GM23248 (cell line): Measurements from ENCODE around the gene ALOX5. TPM values are rescaled to one million over a fixed set of nuclear protein-coding genes. Genes with fewer than 3 reads are reported as not detected.

Experiments used
- DNase-seq: peaks from one replicate; pipeline ENCODE4 v3.0.0-alpha.2; 2015
- H2AFZ ChIP-seq: fragments of 200-600 bp; sonication (generic); 2 replicates; pipeline ENCODE4 v1.6.1; 2016; ENCODE audit warnings: antibody characterized with exemption
- H3F3A ChIP-seq: fragments of 200-600 bp; sonication (generic); 2 replicates; pipeline ENCODE4 v1.6.1; 2016; ENCODE audit warnings: mild to moderate bottlenecking, antibody characterized with exemption, mixed run types; ENCODE audit not compliant: insufficient read depth
- H3K27ac ChIP-seq: fragments of 200-600 bp; sonication (generic); 2 replicates; pipeline ENCODE4 v1.5.1; 2016; ENCODE audit warnings: mild to moderate bottlenecking
- H3K27me3 ChIP-seq: fragments of 200-600 bp; sonication (generic); replicated peaks from 2 replicates; pipeline ENCODE4 v1.6.1; 2016; ENCODE audit warnings: mild to moderate bottlenecking; ENCODE audit not compliant: insufficient read depth
- H3K36me3 ChIP-seq: fragments of 200-600 bp; sonication (generic); 2 replicates; pipeline ENCODE4 v1.6.1; 2016; ENCODE audit warnings: low read depth, mild to moderate bottlenecking
- H3K4me1 ChIP-seq: fragments of 200-600 bp; sonication (generic); 2 replicates; pipeline ENCODE4 v1.6.1; 2016; ENCODE audit warnings: mild to moderate bottlenecking; ENCODE audit not compliant: insufficient read depth
- H3K4me2 ChIP-seq: fragments of 200-600 bp; sonication (generic); one replicate; pipeline ENCODE4 v1.6.1; 2016; ENCODE audit warnings: mild to moderate bottlenecking; ENCODE audit not compliant: unreplicated experiment
- H3K4me3 ChIP-seq: fragments of 200-600 bp; sonication (generic); 2 replicates; pipeline ENCODE4 v1.5.1; 2016; ENCODE audit warnings: mild to moderate bottlenecking
- H3K79me2 ChIP-seq: fragments of 200-600 bp; sonication (generic); 2 replicates; pipeline ENCODE4 v1.6.1; 2016; ENCODE audit warnings: mild to moderate bottlenecking; ENCODE audit not compliant: insufficient read depth
- H3K9ac ChIP-seq: fragments of 200-600 bp; sonication (generic); 2 replicates; pipeline ENCODE4 v1.6.1; 2016; ENCODE audit warnings: mild to moderate bottlenecking
- H3K9me2 ChIP-seq: fragments of 200-600 bp; sonication (generic); 2 replicates; pipeline ENCODE4 v1.6.1; 2016; ENCODE audit warnings: mixed run types, mild to moderate bottlenecking, moderate library complexity; ENCODE audit not compliant: insufficient read depth
- H3K9me3 ChIP-seq: fragments of 200-600 bp; sonication (generic); one replicate; pipeline ENCODE4 v1.6.1; 2017; ENCODE audit warnings: low read depth
- H4K20me1 ChIP-seq: fragments of 200-600 bp; sonication (generic); 2 replicates; pipeline ENCODE4 v1.6.0; 2016; ENCODE audit not compliant: insufficient read depth
- EZH2 ChIP-seq: fragments of 200-600 bp; sonication (generic); IDR thresholded peaks from 2 replicates; pipeline ENCODE4 v1.6.1; 2018; ENCODE audit warnings: antibody characterized with exemption, mild to moderate bottlenecking; ENCODE audit not compliant: insufficient read depth, poor library complexity, severe bottlenecking
- EZH2phosphoT487 ChIP-seq: fragments of 200-600 bp; sonication (generic); IDR thresholded peaks from 2 replicates; pipeline ENCODE4 v1.6.1; 2018; ENCODE audit warnings: antibody characterized with exemption, moderate library complexity, mild to moderate bottlenecking, low read depth; ENCODE audit not compliant: insufficient read depth
- WGBS, 2 experiments: methylation state at CpG; one replicate each; pipeline ENCODE4 v1.1.6; 2015 to 2017; ENCODE audit warnings: low lambda C conversion rate in 2 of 2, low coverage in 1 of 2; ENCODE audit errors: missing lambda C conversion rate in 2 of 2; 5-methylcytosine and 5-hydroxymethylcytosine counted together
- in situ Hi-C: fragments of 300-500 bp; cut with MboI; formaldehyde crosslinking; loops from 2 replicates; pipeline ENCODE4 v1.15.0; 2020
- polyA plus RNA-seq: library from polyadenylated mRNA; unstranded; fragments of >200 nt; fragmentation: Nextera tagmentation; extraction: Ambion mirVana; gene quantifications from 2 replicates; pipeline ENCODE4 v1.2.1, GENCODE V29; 2016
- total RNA-seq: library from RNA; depleted of rRNA; stranded (reverse); fragments of >200 nt; shearing (Covaris generic); gene quantifications from 2 replicates; pipeline ENCODE4 v1.2.3, GENCODE V29; 2014

ALOX5 gene
- total and polyA plus RNA-seq, 2 experiments from 2014 or later: not detected

- no peaks in the 10 kb centered on the region for H3K36me3 ChIP-seq
- H3F3A ChIP-seq: no peaks in the 10 kb centered on the region
- H3K79me2 ChIP-seq: no peaks in the 10 kb centered on the region
- 2 to 3% methylated on average over 18 to 31 of the region's 32 CpGs for WGBS, 2 experiments
- H3K4me3 ChIP-seq: no peak overlapping the region
- H3K9me3 ChIP-seq: no peaks in the 10 kb centered on the region
- H3K27me3 ChIP-seq: peaks cover 67% of the 10 kb centered on the region
- H3K9ac ChIP-seq: no peak overlapping the region
- no peaks in the 10 kb centered on the region for H3K4me1 ChIP-seq
- no peak overlapping the region for H3K27ac ChIP-seq
- H3K4me2 ChIP-seq: no peak overlapping the region
- H4K20me1 ChIP-seq: no peaks in the 10 kb centered on the region
- in situ Hi-C loops: no loop called here
- DNase-seq: no peak
- peak overlapping the region; percentile 51 for H2AFZ ChIP-seq
- H3K9me2 ChIP-seq: no peaks in the 10 kb centered on the region
- peak; percentile 64 for TF ChIP-seq EZH2
- TF ChIP-seq EZH2phosphoT487: 0 out of 2 replicates have a peak, but pooled peaks have one; percentile 21
Measured at GRCh38 chr10:45373003-45373575, 927 bp upstream of the ALOX5 start.

GRCh38 chr10:45374350-45375052 lies 485 bp downstream of the ALOX5 start:
- Histone ChIP-seq H3K4me2 (no peak overlapping the region), H3K9me2 (no peaks in the 10 kb centered on the region), H3K36me3 (no peaks in the 10 kb centered on the region), H3K9me3 (no peaks in the 10 kb centered on the region), H3K4me3 (no peak overlapping the region), H4K20me1 (no peaks in the 10 kb centered on the region), H3K9ac (no peak overlapping the region), H3K27me3 (peaks cover 67% of the 10 kb centered on the region), H3F3A (no peaks in the 10 kb centered on the region), H3K27ac (no peak overlapping the region), H3K4me1 (no peaks in the 10 kb centered on the region), H3K79me2 (no peaks in the 10 kb centered on the region), H2AFZ (no peak overlapping the region)
- DNase-seq: peak; percentile 15
- no peak for TF ChIP-seq EZH2phosphoT487
- TF ChIP-seq EZH2: no peak
- in situ Hi-C loops: no loop called here
- WGBS, 2 experiments: 9 to 14% methylated on average over 29 to 45 of the region's 51 CpGs

GRCh38 chr10:45375101-45375500 lies 1.1 kb downstream of the ALOX5 start:
- no peaks in the 10 kb centered on the region for H4K20me1 ChIP-seq
- H3K27me3 ChIP-seq: peaks cover 67% of the 10 kb centered on the region
- no peak overlapping the region for H3K27ac ChIP-seq
- H3K4me3 ChIP-seq: no peak overlapping the region
- no peaks in the 10 kb centered on the region for H3K4me1 ChIP-seq
- H3K4me2 ChIP-seq: no peak overlapping the region
- H3K36me3 ChIP-seq: no peaks in the 10 kb centered on the region
- no peak overlapping the region for H2AFZ ChIP-seq
- 53 to 61% methylated on average over 8 of the region's 8 CpGs for WGBS, 2 experiments
- no peaks in the 10 kb centered on the region for H3K9me2 ChIP-seq
- no peaks in the 10 kb centered on the region for H3K79me2 ChIP-seq
- no peak for TF ChIP-seq EZH2phosphoT487
- no peak for TF ChIP-seq EZH2
- no peaks in the 10 kb centered on the region for H3F3A ChIP-seq
- no peak overlapping the region for H3K9ac ChIP-seq
- no peak for DNase-seq
- in situ Hi-C loops: no loop called here
- no peaks in the 10 kb centered on the region for H3K9me3 ChIP-seq

- Histone ChIP-seq H2AFZ (no peak overlapping the region), H3K4me3 (no peak overlapping the region), H3K9me2 (no peaks in the 10 kb centered on the region), H3K27ac (no peak overlapping the region), H3K4me2 (no peak overlapping the region), H3K79me2 (no peaks in the 10 kb centered on the region), H3F3A (no peaks in the 10 kb centered on the region), H3K27me3 (peaks cover 64% of the 10 kb centered on the region), H3K36me3 (no peaks in the 10 kb centered on the region), H3K4me1 (no peaks in the 10 kb centered on the region), H4K20me1 (no peaks in the 10 kb centered on the region), H3K9me3 (no peaks in the 10 kb centered on the region), H3K9ac (no peak overlapping the region)
- DNase-seq: no peak
- TF ChIP-seq EZH2phosphoT487 (no peak), EZH2 (no peak)
- in situ Hi-C loops: no loop called here
- 58 to 62% methylated on average over 12 of the region's 12 CpGs for WGBS, 2 experiments
Measured at GRCh38 chr10:45375716-45376231, 1.8 kb downstream of the ALOX5 start.
